HG03060 (cell line): ENCODE measurements around the gene TMPRSS12.
"Not testable (repeated sequence)": the region's sequence is repeated elsewhere in the genome, so short reads cannot be mapped to it uniquely, and the experiment has no call there.

Source experiments
- ATAC-seq: cut with Tn5 transposase; IDR thresholded peaks from one replicate; pipeline ENCODE4 v1.9.1; 2021; ENCODE audit warnings: low read depth, moderate number of reproducible peaks; ENCODE audit not compliant: unreplicated experiment

Gene TMPRSS12, protein sequence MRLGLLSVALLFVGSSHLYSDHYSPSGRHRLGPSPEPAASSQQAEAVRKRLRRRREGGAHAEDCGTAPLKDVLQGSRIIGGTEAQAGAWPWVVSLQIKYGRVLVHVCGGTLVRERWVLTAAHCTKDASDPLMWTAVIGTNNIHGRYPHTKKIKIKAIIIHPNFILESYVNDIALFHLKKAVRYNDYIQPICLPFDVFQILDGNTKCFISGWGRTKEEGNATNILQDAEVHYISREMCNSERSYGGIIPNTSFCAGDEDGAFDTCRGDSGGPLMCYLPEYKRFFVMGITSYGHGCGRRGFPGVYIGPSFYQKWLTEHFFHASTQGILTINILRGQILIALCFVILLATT

DNA sequence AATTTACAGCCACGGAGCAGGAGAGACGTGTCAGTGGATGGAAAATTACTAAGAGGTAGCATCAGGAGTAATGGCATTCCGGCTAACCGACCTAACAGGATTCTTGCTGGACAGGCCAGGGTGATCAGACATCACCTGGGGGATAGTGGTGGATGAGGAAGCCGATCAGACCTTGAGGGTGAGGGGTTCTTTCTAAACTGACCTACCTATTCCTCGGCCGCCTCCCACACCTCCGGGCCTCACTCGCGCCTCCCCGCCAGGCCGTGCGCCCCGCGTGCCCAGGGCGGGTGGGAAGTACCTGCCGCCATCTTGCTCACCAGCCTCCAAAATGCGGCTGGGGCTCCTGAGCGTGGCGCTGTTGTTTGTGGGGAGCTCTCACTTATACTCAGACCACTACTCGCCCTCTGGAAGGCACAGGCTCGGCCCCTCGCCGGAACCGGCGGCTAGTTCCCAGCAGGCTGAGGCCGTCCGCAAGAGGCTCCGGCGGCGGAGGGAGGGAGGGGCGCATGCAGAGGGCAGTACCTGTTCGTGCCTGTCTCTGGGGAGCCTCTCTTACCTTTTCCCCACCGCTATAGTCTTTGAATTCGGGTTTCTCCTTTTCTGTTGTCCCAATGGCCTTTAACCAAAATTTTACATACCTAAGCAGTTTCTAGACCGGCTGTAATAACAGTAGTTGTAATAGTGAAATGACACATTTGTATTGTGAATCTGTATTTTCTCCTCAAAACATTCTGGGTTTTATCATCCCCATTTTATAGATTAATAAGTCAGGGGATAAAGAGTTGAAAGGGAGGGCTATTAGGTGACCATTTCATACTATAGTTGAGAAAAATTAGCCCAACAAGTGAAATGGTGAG is at the start of gene TMPRSS12:
Gene TMPRSS12 (plus strand): TSS at position 290 of the 857 bp plus-strand sequence. CDS start 39 bp downstream, at position 329.
- ATAC-seq: no peak

DNA sequence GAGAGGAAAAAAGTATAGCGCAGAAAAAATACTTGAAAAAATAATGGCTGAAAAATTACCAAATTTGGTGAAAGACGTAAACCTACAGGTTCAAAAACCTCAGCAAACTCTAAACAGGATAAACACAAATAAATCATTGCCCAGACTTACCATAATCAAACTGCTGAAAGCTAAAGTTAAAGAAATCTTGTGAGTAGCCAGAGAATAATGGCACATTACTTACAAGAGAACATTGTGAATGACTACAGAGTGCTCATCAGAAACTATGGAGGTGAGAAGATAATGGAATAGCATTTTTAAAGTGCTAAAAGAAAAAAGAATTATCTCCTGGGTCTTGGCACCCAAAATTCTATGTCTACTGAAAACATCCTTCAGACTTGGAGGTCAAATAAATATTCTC is 42.8 kb upstream of the TMPRSS12 start:
- no peak for ATAC-seq

DNA sequence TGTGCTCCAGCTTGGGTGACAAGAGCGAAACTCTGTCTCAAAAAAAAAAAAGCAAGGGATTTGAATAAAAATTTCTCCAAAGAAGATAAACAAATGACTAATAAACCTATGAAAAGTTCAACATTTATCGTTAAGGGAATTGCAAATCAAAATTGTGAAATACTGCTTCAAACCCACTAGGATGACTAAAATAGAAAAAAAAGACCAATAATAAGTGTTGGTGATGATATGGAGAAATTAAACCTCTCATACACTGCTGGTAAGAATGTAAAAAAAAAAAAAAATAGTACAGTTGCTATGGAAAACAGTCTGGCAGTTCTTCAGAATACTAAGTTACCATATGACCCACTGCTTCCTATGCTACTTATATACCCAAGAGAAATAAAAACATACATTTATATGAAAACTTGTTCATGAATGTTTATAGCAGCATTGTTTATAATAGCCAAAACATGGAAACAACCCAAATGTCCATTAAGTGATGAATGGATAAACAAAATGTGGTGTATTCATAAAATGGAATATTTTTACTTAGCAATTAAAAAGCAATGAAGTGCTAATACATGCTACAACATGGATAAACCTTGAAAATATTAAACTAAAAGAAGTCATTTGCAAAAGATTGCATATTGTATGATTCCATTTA is 39.4 kb upstream of the TMPRSS12 start:
- no peak for ATAC-seq

DNA sequence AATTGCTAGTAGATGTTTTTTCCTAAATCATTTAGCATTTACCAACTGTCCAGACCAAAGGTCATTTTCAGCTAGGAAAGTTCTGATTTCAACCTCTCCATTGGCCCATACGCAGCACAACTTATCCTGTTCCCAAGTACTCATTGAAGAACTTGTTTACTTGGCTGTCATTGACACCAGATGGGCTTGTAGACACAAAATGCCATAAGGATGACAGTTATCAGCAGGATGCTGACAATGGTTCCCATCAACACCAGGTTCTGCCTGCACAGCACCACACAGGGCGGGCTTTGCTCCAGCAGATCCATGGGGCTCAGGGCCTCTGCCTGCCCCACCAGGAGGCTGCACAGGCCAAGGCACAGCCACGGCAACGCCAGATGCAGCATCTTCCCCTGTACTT is 36.5 kb upstream of the TMPRSS12 start:
- no peak for ATAC-seq

DNA sequence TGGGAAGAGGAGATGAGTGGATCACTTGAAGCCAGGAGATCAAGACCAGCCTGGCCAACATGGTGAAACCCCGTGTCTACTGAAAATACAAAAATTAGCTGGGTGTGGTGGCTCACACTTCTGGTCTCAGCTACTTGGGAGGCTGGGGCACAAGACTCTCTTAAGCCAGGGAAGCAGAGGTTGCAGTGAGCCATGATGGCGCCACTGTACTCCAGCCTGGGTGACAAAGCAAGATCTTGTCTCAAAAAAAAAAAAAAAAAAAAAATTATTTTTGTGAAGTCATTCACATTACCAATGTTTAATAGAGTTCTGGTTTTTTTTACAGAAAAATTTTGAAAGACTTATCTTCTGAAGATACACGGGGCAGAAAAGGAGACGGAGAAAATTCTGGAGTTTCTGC is 33.6 kb upstream of the TMPRSS12 start:
- ATAC-seq: not testable (repeated sequence)

DNA sequence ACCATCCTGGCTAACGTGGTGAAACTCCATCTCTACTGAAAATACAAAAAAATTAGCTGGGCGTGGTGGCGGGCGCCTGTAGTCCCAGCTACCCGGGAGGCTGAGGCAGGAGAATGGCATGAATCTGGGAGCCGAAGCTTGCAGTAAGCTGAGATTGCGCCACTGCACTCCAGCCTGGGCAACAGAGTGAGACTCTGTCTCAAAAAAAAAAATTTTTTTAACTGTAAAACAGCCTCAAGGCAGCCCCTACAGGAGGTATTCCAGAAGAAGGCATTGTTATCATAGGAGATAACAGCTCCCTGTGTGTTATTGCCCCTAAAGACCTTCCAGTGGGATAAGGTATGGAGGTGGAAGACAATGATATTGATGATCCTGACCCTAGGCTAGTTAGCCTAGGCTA is 27.8 kb upstream of the TMPRSS12 start:
- not testable (repeated sequence) for ATAC-seq

DNA sequence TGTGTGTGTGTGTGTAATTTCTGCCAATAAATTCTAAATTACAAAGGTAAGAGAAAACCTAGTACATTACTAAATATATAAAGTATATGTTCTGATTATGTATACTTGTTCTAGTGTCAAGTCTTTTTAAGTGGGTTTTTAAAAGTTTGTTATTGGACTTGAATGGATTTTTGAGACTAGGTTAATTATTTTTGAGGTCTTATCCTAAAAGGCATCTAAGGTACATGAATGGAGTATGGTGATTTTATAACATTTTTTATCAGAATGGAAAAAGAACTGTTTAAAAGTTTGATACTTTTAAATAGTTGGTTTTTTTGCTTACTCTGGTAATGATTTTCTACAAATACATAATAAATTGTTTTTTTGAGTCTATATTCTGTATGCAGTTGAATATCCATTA is 22.5 kb upstream of the TMPRSS12 start:
- no peak for ATAC-seq

DNA sequence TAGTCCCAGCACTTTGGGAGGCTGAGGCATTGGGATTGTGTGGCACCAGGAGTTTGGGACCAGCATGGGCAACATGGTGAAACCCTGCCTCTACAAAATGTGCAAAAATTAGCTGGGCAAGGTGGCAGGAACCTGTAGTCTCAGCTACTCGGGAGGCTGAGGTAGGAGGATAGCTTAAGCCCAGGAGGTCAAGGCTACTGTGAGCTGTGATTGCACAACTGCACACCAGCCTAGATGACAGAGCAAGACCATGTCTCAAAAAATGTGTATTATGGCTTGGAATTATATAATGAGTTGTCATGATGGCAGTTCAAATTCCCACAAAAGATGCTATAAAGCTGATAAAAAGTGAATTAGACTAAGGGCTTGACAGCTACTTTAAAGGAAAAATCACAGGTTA is 20.6 kb upstream of the TMPRSS12 start:
- no peak for ATAC-seq

DNA sequence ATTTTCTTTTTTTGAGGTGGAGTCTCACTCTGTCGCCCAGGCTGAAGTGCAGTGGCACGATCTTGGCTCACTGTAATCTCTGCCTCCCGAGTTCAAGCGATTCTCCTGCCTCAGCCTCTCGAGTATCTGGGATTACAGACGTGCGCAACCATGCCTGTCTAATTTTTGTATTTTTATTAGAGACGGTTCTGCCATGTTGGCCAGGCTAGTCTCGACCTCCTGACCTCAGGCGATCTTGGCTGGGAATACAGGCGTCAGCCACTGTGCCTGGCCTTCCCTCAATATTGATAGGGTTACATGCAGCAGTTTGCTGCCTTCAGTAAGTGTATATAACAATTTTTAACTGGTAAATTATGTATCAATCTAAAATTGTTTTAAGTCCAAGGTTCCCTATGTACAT is 19.0 kb upstream of the TMPRSS12 start:
- not testable (repeated sequence) for ATAC-seq

DNA sequence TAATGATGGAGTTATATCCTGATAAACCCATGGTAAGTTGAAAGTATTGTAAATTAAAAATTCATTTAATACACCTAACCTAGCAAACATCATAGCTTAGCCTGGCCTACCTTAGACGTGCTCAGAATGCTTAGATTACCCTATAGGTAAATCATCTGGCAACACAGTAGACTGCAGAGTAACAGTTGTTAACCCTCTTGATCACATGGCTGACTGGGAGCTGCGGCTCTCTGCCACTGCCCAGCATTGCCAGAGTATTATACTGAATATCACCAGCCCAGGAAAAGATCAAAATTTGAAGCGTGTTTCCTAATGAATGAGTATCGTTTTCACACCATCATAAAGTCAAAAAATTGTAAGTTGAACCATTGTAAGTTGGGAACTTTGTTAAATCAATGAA is 17.8 kb upstream of the TMPRSS12 start:
- ATAC-seq: no peak

DNA sequence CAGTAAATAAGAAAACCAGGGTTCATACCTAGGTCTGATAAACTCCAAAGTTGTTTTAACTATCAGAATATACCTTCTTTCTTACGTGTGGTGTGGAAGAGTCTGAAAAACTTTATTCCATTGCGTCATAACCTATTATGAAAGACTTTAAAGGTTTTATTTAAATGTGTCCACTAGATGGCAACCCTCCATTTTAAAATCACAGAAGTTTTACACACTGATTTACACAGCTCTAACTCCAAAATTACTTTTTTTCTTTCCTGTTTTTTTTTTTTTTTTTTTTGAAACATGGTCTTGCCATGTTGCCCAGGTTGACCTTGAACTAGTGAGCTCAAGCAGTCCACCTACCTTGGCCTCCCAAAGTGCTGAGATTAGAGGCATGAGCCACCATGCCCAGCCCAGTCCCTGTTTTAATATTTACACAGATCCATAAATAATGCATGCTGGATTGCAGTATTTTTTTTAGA is 17.3 kb upstream of the TMPRSS12 start:
- ATAC-seq: no peak

DNA sequence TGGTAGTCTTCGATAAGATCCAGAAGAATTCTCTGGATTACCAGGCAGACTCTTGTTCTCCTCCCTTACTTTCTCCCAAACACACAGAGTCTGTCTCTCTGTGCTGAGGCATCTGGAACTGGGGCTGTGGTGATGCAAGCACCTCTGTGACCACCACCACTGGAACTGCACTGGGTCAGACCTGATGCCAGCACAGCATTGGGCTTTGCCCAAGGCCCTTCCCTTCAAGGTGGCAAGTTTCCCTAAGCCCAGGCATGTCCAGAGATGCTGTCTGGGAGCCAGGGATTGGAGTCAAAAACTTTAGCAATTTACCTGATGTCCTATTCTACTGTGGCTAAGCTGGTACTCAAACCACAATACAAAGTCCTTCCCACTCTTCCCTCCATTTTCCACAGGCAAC is 14.6 kb upstream of the TMPRSS12 start:
- ATAC-seq: no peak

DNA sequence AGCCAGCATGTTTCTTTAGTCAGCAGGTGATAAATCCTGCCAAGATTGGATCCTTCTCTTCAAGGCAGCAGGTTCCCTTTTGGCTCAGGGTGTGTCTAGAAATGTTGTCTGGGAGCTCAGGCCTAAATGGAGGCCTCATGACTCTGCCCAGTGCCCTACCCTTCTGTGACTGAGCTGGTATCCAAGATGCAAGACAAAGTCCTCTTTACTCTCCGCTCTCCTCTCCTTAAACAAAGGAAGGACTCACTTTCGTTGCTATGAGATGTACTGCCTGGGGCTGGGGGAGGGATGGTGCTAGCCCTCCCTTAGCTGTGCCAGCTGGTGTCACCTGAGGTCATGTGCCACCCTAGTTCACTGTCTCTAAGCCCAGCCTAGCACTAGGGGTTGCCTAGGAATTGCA is 13.8 kb upstream of the TMPRSS12 start:
- no peak for ATAC-seq

DNA sequence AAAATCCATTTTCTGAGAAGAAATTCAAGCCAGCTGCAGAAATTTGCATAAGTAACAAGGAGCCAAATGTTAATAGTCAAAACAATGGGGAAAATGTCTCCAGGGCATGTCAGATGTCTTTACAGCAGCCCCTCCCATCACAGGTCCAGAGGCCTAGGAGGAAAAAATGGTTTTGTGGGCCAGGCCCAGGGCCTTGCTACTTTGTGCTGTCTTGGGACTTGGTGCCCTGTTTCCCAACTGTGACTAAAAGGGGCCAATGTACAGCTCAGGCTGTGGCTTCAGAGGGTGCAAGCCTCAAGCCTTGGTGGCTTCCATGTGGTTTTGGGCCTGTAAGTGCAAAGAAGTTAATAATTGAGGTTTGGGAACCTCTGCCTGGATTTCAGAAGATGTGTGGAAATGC is 8.9 kb upstream of the TMPRSS12 start:
- ATAC-seq: not testable (repeated sequence)

DNA sequence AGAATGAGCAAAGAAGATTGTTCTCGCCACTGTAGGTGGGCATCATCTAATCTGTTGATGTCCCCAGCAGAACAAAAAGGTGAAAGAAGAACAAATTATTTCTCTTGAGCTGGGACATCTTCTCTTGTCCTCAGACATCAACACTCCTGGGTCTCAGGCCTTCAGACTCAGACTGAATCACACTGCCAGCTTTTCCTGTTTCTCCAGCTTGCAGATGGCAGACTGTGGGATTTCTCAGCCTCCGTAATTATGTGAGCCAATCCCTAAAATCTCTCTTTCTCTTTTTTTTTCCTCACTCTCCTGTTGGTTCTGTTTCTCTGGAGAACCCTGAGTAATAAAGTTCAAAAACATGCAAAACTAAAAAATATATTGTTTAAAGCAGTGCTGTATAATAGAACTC is 3.7 kb upstream of the TMPRSS12 start:
- no peak for ATAC-seq

DNA sequence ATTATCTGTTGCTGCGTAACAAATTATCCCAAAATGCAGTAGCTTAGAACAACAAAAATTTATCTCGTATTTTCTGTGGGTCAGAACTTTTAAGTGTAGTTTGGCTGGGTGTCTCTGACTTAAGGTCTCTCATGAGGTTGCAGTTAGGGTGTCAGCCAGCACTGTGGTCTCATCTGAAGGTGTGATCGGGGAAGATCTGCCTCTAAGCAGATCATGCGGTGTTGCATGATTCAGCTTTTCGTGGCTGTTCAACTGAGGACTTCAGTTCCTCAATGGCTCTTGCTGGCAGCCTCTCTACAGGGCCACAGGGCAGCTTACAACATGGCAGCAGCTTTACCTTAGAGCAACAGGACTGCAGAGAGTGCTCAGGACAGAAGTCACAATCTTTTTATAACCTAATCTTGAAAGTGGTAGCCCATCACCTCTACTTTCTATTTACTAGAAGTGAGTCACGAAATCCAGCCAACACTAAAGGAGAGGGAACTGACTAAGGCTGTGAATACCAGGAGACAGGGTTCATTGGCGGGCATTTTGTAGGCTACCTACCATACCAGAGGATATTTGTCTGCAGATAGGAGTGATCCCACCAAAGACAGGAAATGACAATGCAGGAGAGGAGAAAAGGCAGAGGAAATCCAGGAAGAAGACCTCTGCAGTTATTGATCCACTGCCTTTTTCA is 1.8 kb upstream of the TMPRSS12 start:
- no peak for ATAC-seq

DNA sequence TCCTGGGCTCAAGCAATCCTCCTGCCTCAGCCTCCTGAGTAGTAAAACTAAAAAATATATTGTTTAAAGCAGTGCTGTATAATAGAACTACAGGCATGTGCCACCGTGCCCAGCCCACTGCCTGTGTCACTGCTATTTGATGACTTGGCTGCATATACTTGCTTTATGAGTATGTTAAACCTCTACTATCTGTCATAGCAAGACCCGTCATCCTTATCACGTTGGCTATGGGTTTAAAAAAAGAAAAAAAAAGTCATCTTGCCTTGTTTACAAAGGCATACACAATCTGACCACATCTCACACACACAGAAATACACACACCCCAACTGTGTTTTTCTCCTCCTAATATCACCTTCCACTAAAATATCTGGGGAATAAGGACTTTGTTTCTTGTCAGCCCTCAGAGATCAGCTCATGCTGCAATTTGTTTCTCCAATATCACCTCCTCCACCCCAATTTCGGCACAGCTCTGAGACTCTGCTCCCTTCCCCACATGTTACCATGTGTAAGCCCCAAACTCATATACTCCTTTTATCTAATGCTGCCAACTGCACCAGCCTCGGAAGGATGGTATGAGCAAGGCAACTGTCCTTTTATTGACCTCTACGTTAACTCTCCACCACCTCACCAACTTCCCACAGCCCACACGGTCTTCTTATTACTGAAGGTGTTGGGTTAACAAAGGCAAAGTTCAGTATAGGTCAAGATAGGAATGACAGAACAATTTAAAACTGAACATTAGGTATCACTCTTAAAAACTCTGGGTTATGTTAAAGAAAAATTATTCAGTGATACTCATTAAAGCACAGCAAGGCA is 802 bp upstream of the TMPRSS12 start:
- ATAC-seq: no peak

DNA sequence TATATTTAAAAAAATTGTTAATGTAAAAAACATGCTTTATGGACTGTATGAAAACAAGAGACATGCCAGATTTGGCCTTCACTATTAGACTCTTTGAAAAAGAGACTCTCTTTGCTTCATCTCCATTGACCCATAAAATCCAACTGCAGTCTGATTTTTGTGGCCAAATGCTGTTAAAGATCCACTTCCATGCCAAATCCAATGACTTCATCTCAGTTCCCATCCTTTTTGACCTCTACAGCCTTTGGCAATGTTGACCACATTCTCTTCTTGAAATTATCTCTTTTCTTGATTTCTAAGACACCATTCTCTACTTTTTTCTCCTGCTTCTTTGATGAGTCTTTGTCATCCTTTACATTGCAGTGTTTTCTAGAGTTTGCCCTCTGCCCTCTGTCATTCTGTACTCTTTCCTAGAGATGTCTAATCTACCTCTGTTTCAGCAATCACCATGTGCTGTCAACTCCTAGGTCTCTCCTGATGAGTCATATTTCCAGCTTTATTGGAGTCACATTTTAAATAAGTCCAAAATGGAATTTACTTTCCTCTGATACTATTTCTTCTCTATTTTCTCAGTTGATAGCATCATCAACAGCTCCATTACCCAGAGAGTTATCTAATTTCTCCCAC is 2.4 kb downstream of the TMPRSS12 start:
- ATAC-seq: no peak

DNA sequence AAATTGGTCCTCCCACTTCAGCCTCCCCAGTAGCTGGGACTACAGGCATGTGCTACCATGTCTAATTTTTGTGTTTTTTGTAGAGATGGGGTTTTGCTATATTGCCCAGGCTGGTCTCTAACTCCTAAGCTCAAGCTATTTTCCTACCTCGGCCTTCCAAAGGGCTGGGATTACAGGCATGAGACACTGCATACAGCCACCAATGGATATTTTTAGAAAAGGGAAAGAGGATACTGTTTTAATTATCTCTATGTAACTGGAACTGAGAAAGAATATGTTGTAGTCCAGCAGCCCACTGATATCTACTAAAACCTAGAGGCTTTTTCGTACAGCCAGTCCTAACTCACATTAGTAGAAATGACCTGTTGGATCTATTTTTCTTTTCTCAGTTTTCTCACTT is 6.2 kb downstream of the TMPRSS12 start:
- no peak for ATAC-seq
